GM18867 (cell line): ENCODE results near the gene HECA.
"Not testable (repeated sequence)": the region's sequence is repeated elsewhere in the genome, so short reads cannot be mapped to it uniquely, and the experiment has no call there.

Experiments used
- ATAC-seq: cut with Tn5 transposase; IDR thresholded peaks from one replicate; pipeline ENCODE4 v1.9.1; 2021; ENCODE audit warnings: mild to moderate bottlenecking, moderate library complexity; ENCODE audit not compliant: unreplicated experiment

HECA gene, protein sequence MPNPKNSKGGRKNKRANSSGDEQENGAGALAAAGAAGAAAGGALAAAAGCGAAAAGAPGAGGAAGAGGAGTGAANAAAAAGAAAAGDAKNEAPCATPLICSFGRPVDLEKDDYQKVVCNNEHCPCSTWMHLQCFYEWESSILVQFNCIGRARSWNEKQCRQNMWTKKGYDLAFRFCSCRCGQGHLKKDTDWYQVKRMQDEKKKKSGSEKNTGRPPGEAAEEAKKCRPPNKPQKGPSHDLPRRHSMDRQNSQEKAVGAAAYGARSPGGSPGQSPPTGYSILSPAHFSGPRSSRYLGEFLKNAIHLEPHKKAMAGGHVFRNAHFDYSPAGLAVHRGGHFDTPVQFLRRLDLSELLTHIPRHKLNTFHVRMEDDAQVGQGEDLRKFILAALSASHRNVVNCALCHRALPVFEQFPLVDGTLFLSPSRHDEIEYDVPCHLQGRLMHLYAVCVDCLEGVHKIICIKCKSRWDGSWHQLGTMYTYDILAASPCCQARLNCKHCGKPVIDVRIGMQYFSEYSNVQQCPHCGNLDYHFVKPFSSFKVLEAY

DNA sequence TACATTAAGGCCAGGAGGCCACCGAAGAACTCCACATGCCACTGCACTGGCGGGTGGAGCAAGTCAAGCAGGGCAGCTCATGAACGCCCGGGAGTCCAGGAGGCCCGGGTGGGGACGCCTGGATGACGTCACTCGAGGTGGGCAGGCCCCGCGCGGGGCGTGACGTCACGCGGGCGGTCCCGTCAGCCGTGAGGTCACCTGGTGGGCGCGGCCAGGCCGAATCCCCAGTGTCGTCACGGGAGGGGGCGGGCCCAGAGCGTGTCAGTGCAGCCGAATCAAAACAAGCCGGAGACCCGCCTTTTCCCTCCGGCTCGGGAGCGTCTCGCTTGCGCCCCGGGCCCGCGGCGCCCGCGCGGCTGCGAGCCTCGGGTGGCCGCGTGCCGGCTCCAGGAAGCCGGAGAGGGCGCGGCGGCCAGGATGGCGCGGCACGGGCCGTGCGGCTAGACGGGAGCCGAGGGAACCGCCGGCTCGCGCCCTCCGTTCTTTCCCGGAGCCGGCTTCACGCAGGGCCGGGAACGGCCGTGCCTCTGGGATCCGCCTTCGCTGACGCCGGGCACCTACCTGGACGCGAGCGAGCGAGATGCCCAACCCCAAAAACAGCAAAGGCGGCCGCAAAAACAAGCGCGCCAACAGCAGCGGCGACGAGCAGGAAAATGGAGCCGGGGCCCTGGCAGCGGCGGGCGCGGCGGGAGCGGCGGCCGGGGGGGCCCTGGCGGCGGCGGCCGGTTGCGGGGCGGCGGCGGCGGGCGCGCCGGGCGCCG lies at the start of gene HECA:
TSS of gene HECA (plus strand) at position 264 of the 761 bp plus-strand sequence. CDS start at position 581, 317 bp downstream.
- peak; percentile 80 for ATAC-seq

DNA sequence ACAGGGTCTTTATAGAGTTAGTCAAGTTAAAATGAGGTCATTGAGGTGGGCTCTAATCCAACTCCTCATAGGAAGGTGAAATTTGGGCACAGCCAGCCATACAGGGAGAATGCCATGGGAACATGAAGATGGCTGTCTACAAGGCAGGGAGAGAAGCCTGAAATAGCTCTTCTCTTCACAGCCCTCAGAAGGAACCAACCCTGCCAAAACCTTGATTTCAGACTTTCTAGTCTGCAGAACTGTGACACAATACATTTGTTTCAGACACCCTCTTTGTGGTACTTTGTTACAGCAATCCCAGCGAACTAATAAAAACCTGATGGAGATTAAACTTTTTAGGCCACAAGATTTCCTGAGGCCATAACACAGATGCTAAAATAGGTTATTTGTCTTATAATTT lies 43.1 kb upstream of the HECA start:
- ATAC-seq = no peak

DNA sequence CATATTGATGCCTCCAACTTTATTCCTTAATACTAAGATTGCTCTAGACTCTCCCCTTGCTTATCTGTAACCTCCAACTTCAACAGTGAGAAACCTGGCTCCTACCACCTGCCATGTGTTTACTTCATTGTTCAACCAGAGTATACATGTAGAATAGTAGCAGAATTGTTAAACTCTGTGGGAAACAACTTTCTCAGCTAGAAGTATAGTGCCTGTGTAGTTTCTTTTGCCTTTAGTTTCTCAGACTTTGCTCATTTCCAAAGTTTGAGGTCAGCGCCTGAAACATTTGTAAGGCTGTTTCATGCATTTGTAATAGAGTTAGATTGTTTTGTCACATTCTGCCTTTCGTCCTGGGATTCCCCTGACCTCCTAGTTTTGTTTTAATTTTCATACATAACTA lies 34.9 kb upstream of the HECA start:
- peak; percentile 80 for ATAC-seq

DNA sequence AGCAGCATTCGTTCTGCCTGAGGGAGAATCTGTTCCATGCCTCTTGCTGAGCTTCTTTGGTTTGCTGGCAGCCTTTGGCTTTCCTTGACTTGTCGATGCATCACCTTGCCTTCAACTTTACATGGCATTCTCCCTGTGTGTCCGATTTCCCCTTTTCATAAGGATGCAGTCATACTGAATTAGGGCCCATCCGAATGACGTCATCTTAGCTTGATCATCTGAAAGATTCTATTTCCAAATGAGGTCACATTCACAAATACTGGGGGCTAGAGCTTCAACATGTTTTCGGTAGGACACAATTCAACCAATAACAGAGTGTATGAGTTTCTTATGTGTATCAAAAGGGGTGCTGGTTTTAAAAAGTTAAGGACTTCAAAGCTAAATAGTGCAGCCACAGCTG lies 27.8 kb upstream of the HECA start:
- no peak for ATAC-seq

DNA sequence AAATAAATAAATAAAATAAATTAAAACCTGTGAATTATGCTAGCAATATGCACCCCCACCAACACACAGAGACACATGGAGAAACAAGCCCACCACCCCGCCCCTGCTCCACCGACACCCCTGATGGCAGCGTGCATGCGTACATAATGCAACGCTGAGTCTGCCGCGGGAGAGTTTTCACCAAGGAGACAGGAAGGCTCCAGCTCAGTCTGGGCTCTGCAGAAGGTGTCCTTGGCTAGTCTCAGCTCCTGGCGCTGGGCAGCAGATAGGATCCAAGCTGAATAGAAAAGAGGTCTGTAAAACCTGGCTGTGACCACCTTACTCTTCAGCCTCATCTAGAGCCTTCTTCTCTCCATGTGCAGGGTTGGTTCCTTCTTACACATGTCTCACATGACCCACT lies 26.5 kb upstream of the HECA start:
- no peak for ATAC-seq

DNA sequence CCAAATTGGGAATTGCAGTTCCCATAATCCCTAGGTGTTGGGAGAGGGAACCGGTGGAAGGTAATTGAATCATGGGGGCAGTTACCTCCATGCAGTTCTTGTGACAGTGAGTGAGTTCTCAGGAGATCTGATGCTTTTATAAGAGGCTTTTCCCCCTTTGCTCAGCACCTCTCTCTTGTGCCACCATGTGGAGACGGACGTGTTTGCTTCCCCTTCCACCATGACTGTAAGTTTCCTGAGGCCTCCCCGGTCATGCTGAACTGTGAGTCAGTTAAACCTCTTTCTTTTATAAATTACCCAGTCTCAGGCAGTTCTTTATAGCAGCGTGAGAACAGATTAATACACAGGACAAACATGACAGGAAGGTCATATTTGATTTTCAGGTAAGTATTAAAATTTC lies 25.3 kb upstream of the HECA start:
- ATAC-seq = peak; percentile 63

DNA sequence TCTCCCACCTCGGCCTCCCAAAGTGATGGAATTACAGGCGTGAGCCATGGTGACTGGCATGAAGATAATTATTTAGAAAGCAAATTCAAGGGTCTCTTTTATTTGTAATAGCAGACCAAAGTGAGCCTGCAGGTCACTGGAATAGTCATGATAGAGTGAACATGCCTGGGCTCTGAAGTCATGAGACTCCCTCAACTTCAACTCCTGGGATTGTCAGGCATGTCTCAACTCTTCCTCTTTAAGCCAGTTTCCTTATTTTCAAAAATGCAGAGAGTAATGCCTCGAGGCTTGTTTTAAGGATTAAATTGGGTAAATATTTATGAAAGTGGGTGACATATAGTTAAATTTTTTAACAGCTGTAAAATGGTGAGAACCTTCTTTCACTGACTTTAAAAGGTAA lies 22.7 kb upstream of the HECA start:
- ATAC-seq = no peak

DNA sequence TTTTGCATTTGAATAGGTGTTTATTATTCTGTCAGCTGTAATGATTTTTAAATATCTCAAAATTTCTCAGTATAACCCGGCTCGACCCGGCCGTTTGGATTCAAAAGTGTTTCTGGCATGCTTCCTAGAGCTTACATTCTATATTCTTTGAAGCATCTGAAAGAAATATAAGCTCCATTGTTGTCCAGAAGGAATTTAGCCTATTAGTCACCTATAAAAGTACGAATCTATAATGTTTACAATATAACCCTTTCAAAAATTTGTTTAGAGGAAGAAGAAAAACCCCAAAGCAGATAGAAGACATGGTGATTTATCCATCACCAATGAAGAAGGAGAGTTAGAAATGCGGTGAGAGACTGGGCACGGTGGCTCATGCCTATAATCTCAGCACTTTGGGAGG lies 22.3 kb upstream of the HECA start:
- no peak for ATAC-seq

DNA sequence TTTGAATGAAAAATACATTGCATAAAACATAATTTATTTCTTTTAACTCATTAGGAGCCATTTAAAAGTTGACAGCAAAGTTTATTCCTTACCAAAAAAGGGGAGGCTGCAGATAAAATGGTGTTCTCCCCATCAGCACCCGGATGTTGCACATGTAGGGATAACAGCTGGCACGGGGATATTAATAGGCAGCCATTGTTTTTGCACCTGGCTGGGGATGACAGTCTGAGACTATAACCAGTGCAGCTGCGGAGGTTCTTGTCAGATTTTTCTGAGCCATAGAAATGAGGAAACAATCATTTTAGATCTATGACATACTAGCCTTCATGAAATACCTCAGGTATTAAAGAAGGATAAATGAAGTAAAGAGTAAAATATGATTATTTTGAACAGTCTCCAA lies 20.1 kb upstream of the HECA start:
- ATAC-seq = no peak

DNA sequence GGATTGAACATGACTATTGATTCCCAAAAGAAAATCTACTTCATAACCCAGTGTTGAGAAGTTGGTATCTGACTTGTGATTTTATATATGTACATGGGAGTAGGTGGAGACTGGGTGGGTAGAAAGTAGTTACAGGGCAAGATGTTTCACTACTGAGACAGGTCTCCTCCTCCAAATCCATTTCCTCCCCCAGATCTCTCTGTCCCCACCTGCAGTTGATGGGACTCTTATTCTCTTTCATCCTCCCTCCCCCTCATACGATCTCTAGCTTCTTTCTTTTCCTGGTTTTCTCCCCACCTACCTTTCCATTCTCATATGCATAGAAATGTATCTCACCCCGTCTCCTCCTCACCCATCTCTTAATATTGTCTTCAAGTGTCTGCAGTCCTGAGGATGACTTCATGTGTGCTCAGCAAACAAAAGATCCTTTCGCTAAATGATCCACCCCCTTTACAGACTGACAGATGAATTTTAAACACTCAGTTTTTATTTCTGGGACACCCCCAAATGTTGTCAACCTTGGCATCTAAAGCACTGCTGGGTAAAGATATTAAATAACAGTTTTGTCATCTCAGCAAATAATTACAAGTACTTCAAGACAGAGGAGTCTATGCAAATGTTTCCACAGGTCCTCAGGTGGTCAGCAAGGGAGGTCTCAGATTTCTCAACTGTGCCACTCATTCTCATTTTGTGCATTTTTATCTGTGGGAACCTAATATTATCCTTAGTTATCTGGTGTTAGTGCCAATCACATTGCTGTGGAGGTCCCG lies 18.7 kb upstream of the HECA start:
- no peak for ATAC-seq

DNA sequence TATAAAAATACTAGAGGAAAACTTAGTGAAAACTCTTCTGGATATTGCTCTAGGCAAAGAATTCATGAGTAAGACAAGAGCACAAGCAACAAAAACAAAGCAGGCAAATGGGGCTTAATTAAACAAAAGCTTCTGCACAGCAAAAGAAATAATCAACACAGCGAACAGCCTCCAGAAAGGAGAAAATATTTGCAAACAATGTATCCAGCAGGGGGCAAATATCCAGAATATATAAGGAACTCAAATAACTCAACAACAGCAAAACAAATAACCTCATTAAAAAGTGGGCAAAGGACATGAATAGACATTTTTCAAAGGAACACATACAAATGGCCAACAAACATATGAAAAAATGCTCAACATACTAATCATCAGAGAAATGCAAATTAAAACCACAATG lies 17.1 kb upstream of the HECA start:
- ATAC-seq = no peak

DNA sequence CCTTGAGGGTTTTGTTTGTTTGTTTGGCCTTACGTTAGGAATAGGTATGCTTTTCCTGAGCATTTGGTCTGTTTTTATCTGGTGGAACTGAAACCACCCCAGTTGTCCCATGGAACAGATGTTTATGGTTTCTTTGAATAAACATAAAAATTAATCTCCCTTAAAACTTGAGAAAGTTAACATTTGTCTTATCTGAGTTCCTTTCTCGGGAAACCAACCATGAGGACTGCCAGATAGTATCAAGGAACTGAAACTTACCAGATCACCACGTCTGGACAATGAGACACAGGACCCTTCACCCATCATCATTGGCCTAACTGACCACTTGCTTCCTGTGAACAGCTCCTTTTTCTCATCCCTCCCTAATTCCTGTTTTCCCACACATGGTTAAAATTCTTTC lies 15.3 kb upstream of the HECA start:
- no peak for ATAC-seq

DNA sequence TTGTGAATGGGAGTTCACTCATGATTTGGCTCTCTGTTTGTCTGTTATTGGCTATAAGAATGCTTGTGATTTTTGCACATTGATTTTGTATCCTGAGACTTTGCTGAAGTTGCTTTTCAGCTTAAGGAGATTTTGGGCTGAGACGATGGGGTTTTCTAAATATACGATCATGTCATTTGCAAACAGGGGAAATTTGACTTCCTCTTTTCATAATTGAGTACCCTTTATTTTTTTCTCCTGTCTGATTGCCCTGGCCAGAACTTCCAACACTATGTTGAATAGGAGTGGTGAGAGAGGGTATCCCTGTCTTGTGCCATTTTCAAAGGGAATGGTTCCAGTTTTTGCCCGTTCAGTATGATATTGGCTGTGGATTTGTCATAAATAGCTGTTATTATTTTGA lies 12.1 kb upstream of the HECA start:
- ATAC-seq = not testable (repeated sequence)

DNA sequence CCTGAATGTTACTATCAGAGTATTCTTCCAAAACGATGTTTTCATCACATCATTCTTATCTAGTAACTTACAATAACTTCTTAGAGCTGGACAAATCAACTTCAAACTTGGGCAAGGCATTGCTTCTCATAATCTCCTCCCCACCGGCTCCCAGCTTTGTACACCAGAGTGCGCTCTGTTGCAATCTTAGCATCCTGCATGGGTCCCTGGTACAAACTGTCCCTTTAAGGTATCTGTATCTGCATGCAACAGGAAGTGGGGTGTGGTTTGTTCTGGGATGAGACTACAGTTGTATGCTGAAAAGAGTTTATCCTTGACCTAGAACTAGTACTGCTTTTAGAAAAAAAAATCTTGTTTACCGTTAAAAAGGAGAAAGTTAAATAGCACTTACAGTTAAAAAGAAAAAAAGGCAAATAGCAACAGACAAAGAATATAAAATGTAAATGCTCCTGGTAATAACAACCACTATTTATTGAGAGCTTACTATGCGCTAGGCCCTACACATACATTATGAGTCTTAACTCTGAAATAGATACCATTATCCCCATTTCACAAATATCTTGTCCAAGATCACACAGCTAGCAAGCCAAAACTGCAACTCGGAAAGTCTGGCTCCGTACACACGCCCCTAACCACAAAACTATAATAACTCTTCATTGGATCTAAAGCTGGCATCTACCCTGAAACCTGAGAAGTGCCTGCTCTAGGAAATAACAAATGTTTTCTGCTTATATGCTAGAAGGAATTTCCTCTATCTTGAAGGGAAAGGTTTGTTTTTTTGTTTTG lies 9.8 kb upstream of the HECA start:
- ATAC-seq = peak; percentile 100

DNA sequence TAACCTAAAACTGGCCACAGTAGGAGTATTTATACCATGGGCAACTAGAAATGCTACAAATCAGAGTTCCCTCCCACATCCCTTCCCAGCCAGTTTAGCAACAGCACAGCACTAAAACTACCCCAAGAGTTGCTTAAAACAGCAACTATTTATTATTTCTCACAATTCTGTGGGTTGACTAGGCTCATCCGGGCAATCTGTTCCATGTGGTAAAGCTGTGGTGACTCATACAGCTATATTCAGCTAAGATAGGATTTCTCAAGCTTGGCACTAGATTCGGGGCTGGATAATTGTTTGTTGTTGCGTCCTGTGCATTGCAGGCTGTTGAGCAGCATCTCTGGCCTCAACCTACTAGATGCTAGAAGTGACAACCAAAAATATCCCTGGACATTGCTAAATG lies 8.6 kb upstream of the HECA start:
- ATAC-seq = no peak

DNA sequence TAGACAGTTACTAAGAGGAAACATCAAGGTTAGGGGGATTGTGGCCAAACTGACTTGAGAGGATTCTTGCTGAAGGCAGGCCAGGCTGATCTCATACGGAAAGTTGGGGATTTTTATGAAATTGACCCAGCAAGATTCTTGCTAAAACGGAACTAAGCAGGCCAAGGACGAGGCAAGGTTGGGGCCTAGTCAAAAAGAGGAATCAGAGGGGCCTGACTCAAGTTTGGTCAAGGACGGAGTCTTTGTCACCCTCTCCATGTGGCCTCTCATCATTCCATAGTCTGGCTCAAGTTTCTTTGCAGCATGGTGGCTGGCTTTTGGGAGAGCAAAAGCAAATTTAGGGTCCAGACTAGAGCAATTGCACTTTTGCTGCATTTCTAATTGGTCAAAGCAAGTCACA lies 7.9 kb upstream of the HECA start:
- ATAC-seq = no peak

DNA sequence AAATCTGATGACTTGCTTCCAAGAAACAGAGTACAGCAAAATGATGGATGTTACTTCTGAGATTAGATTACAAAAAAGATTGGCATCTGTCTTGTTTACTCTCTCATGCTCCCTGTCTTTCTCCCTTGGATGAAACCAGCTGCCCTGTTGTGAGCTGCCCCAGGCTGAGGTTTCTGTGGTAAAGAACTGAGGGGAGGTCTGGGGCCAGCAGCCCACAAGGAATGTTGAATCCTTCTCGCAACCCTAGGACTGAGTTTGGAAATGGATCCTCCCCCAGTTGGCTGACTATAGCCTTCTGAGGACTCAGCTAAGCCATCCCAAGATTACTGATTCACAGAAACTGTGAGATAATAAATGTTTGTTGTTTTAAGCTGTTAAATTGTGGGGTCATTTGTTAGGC lies 5.6 kb upstream of the HECA start:
- no peak for ATAC-seq

DNA sequence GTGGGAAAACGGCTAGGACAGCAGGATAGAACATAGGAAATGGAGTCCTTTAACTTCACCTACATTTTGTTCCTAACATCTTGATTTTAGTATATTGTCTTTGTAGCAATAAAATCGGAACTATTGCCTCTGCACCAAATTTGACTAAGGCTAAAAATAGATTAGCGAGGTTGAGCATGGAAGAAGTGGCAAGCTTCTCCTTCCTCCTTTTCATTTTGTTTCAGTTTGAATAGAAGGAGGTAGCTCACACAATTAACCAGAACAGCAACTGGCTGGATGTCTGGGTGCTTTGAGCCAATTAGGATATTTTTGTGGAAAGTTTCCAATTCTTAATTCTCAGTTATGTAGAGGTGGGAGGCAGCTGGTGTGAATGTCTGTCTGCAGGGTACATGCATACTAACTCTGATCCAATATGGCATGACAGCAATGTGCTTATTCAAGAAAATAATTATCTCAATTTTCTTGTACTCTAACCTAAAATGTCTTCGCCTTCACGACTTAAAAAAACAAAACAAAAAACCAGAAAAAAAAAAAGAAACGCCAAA lies 3.1 kb upstream of the HECA start:
- ATAC-seq = no peak

DNA sequence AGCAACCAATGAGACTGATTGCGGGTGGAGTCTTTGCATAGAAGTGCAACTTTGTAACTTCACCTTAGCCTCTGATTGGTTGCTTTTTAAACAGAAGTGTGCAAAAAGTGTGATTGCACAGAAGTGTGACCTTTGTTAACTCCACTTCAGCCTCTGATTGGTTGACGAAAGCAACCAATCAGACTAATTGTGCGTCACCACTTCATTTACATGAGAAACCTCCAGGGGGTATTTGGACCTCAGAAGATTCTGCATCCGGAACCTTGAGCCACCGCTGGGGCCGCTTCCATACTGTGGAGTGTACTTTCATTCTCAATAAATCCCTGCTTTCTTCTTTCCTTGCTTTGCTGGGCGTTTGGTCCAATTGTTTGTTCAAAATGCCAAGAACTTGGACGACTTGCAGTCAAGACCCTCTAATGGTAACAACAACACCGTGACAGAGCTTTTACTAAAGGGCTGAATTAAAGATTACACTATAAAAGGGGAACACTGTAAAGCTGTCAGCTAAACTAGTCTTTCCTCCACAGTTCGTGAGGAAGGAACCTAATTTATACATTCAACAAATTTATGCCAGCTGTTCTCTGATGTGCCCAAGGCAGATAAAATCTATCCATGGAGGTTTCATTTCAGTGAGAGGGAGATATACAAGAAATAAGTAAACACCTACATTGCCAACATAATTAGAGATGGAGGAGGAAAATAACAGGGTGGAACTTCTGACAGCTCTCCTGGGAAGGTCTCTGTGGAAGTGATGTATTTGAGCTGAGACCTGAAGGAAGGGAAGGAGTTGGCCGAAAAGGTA lies 1.4 kb upstream of the HECA start:
- peak; percentile 32 for ATAC-seq

DNA sequence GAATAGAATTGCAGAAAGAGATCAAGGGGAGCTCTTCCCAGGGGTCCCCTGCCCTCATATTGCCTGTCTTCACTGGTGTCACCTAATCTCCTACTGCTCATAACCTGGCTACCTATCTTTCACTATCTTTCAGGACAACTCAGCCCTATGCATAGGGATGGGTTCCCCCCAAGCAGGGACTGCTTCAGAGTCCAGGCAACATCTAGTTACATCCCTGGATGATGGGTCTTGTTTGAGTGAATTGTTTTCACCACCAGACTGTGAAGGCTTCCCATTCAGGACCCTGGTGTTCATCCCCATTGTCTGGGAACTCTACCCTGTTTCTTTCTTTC lies 850 bp upstream of the HECA start:
- ATAC-seq = no peak
